Fibroblast of the conjunctiva (primary cell): ENCODE measurements around the gene CPT1B.
"Not testable (repeated sequence)": the region's sequence is repeated elsewhere in the genome, so short reads cannot be mapped to it uniquely, and the experiment has no call there.

Source experiments
- DNase-seq: peaks from one replicate; pipeline ENCODE4 v3.0.0-alpha.2; 2010; ENCODE audit warnings: low read depth

CPT1B gene

GRCh38 chr22:50577987-50578775 lies at the start of gene CPT1B:
TSS of gene CPT1B (minus strand) at chr22:50578427. CDS start at chr22:50577915, 512 bp downstream.
- DNase-seq, result no peak

- no peak for DNase-seq
Measured at GRCh38 chr22:50626850-50627641, 48.8 kb upstream of the CPT1B start.

- DNase-seq, result no peak
Measured at GRCh38 chr22:50626314-50626849, 48.2 kb upstream of the CPT1B start.

DNA sequence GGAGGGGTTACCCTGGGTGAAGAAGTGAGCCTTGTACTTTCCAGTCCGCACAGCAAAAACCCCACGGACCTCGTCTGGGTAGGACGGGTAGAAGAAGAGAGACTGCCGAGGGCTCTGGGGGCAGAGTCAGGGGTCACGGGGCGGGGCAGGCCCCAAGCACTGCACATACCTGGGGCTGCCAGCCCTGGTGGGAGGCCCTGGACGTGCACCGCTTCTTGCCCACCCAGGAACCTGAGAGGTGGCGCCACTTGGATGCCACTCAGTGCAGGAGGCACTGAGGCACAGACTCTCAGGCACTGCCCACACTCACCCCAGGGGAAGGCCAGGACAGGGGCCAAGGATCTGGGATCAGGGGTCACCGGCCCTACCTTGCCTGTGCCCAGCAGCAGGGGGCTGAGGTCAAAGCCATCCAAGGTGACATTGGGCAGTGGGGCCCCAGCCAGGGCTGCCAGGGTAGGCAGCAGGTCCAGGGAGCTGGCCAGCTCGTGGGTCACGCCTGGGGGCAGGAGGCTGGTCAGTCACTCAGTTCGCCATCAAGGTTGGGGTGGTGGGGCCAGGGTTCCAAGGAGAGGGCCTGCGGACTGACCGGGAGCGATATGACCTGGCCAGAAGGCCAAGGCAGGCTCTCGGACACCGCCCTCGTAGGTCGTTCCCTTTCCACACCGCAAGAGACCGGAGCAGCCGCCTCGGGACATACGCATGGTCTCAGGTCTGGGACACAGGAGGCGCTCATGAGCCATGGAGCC lies 47.5 kb upstream of the CPT1B start:
- no peak for DNase-seq

DNA sequence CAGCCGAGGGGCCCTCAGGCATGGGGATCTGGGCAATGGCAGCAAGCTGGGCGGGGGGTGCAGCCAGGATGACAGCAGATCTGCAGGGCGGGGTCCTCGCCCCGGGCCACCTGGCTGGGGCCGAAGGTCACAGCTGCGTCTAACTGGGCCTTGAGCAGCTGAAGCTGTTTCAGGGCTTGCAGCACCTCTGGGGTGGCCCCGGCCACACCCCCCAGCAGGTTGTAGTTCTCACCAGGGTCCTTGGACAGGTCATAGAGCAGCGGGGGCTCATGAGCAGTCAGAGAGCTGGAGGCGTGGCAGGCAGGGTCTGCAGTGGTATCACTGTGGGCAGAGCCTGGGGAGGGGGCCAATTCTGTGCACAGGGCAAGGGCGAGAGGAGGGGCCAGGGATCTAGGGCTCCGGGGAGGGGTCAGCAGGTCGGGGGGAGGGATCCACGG lies 46.9 kb upstream of the CPT1B start:
- DNase-seq, result no peak

DNA sequence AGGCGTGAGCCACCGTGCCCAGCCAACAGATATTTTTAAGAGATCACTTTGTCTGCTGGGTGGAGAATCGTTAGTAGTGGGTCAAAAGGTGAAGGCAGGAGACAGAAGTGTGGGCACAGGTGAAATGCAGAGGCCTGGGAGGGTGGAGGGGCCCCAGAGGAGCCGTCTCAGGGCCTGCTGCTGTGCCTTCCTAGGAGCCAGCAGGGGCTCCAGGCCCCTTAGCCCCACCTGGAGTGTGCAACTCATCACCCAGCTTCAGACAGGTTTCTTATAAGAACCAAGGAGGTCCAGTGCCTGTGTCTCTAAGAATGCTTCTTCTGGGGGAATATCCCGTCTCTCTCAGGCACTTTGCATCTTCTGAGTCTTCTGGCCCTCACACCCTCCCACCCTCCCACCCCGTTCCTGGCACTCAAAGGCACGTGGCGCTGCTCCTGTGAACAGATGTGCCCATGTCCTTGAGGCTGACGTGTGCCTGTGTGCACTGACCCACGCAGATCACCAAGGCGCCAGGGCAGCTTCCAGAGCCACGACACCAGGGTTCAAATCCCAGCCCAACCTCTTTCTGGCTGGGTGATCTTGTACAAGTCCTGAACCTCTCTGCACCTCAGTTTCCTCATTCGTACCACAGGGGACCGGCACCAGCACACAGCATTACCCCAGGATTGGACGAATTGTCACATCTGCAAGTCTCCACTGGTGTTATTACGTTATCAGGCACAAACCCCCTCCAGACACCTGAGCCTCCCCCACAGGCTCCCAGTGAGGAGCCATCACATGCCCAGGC lies 46.3 kb upstream of the CPT1B start:
- DNase-seq, result no peak

DNA sequence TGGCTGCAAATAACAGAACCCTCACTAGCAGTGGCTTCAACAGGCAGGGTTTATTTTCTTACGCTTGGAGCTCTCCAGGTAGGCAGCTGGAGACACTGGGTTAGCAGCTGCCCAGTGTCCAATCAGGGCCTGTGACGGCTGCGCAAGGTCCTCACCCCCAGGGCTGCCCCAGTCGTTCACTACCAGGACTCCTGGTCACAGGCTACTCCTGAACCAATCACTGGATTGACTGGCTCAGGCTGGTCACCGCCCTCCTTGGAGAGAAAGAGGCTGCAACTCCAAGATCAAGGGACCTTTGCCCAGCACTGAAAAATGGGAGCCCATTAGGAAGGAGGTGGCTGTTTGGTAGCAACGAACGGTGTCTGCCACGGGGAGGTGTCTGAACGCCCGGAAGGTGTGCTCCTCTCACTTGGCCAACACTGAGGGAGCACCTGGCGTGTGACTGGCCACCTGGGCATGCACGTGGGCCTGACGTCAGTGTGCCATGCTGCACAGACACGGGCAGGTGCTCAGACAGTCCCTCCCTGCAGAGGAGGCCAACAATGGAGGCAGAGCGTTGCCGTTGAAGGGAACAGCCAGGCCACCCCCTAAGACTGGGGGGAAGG lies 44.6 kb upstream of the CPT1B start:
- DNase-seq, result no peak

GRCh38 chr22:50621948-50622722 lies 43.9 kb upstream of the CPT1B start:
- DNase-seq, result no peak

DNA sequence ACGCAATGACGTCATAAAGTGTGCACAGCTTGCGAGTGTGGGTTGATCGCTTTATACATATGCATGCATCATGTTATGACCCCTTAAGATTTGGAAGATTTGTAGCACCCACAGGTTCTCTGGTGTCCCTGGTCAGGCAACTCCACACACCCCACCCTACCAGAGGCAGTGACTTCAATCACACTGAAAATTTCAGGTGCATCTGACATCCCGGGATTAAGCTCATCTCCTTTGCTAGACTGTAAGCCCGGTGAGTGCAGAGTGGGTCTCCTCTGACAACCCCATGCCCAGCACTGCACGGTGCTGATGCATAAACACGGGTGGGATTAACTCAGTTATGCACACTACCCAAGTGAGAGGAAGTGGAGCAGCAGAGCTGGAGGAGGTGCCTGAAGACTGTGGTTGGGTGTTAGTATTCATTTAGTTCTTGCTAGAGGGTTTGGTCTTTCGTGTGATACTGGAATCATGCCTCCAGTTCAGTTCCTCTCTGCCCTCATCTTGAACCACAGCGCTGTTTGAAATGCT lies 43.2 kb upstream of the CPT1B start:
- DNase-seq, result no peak

GRCh38 chr22:50620593-50621355 lies 42.5 kb upstream of the CPT1B start:
- no peak for DNase-seq

DNA sequence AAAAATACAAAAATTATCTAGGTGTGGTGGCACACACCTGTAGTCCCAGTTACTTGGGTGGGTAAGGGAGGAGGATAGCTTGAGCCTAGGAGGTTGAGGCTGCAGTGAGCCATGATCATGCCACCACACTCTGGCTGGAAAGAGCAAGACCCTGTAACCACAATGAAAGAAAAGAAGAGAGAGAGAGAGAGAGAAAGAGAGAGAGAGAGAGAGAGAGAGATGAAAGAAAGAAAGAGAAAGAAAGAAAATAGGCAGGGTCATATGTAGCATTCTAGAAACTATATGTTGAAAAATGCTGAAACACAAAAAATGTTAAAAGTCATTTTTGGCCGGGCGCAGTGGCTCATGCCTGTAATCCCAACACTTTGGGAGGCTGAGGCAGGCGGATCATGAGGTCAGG lies 36.1 kb upstream of the CPT1B start:
- DNase-seq, result not testable (repeated sequence)

- no peak for DNase-seq
Measured at GRCh38 chr22:50613291-50613981, 35.2 kb upstream of the CPT1B start.

DNA sequence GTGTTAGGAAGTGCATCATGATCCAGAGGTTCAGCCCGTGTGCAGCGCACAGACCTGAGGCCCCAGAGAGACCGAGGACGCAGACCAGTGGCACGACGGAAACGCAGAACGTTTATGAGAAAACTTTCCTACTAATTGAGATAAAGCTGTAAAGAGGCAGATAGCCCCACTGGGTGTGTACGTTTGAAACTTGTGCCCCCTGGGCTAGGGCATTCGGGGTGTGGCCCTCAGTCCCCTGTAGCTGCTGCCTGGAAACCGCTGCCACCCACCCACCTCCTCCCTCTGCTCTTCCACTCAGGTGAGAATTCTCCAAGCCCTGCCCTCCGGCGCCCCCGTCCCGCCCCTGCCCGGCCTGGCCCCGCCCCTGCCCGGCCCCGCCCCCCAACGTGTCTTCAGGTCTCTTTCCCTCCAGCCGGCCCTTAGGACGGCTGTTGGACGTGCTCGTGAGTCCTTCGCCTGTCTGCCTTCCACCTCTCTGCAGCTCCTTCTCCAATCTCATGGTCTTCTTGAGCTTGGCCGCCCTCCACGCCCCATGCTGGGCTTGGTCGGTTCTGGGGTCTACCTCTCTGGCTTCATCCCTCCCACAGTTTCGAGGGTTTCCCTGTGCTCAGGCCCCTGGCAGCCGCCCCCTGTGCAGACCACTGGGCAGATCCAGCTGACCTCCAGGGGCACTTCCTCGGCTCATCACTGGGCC lies 34.4 kb upstream of the CPT1B start:
- DNase-seq, result no peak

DNA sequence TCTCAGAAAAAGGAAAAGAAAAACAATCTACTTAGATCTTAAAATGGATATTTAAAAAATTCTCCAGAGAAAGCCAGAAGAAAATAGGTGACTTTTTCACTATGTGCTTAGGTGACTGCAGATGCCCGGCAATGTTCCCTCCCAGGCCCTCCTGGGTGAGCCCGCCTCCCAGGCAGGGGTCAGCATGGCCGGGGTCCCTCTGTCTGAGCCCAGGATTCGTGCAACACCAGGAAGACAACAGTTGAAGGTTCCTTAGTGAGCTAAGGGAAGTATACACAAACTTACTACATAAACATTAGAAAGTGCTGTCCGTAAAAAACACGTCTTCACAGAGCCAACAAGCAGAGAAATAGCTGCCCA lies 33.9 kb upstream of the CPT1B start:
- no peak for DNase-seq

DNA sequence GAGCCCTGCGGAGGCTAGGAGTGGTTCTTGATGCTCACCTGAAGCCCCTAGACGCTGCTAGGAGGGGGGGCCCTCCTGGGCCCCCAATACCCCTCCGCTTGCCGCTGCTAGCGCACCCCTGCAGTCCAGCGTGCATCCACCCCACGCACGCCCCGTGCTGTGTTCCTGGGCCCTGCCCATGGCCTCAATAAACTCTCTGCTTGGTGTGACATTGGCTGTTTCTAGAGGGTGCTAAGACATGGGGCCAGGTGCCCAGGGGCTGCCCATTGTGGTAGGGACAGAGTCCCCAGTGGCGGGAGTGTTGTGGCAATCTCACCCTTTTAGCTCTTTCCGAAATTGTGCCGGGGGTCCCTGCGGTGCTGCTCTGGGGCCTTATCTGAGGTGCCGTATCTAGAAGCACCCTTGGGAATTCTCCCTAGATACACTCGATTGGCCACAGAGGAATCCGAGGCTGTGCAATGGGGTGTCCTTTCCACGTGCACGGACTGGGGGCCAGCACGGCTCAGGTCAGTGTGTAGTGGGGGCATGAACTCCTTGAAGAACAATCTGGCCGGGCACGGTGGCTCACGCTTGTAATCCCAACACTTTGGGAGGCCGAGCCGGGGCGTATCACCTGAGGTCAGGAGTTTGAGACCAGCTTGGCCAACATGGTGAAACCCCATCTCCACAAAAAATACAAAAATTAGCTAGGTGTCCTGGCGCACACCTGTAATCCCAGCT lies 33.3 kb upstream of the CPT1B start:
- no peak for DNase-seq

- no peak for DNase-seq
Measured at GRCh38 chr22:50610581-50610980, 32.4 kb upstream of the CPT1B start.

DNA sequence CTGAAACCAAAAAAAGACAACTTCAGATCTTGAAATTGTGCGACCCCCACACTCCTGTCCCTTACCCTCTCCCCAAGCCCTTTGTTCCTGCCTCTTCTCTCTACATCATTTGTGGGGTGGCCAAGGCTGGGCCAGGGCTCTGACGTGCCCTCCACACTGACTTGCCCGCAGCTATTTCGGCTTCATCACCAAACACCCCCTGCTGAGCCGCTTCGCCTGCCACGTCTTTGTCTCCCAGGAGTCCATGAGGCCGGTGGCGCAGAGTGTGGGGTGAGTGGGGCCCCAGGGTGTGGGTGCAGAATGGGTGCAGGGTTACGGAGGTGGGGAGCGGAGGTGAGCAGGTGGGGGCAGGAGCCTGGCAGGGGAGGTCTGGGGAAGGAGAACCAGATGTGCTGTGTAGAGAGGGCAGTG lies 31.8 kb upstream of the CPT1B start:
- DNase-seq, result no peak
